Measurements from ENCODE around the gene CD19.
A peak's percentile ranks its signal among the peaks of the same experiment; 100 is the strongest.
"Not testable (repeated sequence)": the region's sequence is repeated elsewhere in the genome, so short reads cannot be mapped to it uniquely, and the experiment has no call there.

CD19 gene

DNA sequence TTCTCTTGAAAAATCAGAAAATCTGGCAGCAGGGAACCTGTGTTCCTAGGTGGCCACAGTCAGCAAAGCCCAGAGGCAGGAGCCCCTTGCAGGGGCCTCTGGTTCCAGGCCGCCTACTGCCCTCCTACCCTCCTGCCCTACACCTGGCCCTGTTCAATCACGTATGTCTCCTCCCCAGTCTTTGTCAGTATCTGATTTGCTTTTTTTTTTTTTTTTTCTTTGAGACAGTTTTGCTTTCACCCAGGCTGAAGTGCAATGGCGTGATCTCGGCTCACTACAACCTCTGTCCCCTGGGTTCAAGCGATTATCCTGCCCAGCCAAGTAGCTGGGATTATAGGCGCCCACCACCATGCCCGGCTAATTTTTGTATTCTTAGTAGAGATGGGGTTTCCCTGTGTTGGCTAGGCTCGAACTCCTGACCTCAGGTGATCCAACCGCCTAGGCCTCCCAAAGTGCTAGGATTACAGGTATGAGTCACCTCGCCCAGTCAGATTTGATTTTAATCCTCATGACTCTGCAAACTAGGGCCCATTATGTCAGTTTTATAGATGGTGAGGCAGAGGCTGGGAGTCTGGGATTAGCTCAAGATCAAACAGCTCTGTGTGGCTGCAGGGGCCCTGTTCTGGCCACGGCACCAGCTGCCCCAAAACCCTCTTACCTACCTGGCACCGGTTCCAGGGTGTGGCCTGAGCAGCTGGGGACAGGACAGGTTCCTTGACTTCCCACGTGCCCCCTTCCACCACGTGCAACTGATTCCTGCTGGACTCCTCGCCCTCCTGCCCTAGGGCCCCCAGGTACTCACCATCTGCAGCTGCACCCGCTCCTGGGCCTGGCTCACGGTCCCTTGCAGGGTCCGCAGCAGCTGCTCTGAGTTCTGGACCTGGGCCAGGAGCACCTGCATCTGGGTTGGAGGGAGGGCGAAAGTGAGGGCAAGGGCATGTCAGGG lies 21.4 kb upstream of the CD19 start:
- DNase-seq (ENCODE audit: low spot score): no peak

GRCh38 chr16:28912558-28912957 lies 19.2 kb upstream of the CD19 start:
- no peak for DNase-seq (ENCODE audit: low spot score)

DNA sequence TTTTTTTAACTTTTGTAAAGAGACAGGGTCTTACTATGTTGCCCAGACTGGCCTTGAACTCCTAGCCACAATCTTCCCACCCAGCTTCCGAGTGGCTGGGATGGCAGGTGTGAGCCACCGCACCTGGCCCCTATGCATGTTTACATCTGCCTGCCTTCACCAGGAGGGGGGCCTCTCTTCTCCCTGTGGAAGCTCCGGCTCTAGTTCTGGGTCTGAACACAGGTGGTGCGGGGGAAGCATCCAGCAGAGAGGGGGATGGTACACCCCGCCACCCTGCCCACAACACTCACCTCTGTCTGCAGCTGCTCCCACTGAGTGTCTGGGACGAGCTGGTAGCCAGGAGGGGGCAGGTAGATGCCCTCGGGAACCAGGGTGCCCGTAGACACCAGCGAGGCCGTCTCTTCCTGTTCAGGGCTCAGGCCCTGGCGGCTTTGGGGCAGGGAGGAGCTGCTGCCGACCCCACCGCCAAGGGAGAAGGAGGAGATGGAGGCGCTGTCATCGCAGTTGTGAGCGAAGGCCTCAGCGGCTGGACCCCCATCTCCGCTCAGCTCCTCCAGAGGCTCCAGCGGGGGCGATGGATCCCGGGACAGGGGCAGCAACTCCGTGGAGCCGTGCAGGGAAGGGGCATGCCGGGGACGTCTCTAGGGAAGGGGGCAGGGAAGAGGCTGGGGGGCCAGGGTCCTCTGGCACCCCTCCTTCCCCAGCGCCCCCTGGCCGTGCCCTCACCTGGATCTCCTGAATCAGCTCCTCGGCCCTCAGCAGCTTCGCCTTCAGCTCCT lies 17.6 kb upstream of the CD19 start:
- DNase-seq (ENCODE audit: low spot score): no peak

DNA sequence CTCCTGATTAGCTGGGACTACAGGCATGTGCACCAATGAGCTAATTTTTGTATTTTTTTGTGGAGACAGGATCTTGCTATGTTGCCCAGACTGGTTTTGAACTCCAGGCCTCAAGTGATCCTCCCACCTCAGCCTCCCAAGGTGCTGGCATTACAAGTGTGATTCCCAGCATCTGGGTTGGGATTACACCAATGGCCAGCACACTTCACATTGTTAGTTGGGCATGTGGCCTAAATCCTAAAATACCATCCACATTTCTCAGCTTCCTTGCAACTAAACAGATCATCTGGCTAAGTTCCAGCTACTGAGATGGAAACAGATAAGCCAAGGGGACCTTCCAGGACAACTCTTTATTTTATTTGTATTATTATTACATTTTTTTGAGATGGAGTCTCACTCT lies 16.6 kb upstream of the CD19 start:
- DNase-seq (ENCODE audit: low spot score): no peak

- DNase-seq (ENCODE audit: low spot score): no peak
Observed at GRCh38 chr16:28917095-28917494, 14.7 kb upstream of the CD19 start.

DNA sequence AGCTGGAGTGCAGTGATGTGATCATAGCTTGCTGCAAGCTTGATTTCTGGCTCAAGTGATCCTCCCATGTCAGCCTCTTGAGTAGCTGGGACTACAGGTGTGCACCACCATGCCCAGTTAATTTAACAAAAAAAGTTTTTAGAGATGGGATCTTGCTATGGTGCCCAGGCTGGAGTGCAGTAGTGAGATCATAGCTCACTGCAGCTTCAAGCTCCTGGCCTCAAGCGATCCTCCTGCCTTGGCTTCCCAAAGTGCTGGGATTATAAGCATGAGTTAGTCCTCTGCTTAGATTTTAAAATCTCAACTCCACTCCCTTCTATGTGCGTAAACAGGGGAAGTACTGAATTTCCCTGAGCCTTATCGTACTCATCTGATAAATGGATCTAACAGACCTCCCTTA lies 13.1 kb upstream of the CD19 start:
- DNase-seq (ENCODE audit: low spot score): no peak

GRCh38 chr16:28923231-28923587 lies 8.6 kb upstream of the CD19 start:
- no peak for DNase-seq (ENCODE audit: low spot score)

DNA sequence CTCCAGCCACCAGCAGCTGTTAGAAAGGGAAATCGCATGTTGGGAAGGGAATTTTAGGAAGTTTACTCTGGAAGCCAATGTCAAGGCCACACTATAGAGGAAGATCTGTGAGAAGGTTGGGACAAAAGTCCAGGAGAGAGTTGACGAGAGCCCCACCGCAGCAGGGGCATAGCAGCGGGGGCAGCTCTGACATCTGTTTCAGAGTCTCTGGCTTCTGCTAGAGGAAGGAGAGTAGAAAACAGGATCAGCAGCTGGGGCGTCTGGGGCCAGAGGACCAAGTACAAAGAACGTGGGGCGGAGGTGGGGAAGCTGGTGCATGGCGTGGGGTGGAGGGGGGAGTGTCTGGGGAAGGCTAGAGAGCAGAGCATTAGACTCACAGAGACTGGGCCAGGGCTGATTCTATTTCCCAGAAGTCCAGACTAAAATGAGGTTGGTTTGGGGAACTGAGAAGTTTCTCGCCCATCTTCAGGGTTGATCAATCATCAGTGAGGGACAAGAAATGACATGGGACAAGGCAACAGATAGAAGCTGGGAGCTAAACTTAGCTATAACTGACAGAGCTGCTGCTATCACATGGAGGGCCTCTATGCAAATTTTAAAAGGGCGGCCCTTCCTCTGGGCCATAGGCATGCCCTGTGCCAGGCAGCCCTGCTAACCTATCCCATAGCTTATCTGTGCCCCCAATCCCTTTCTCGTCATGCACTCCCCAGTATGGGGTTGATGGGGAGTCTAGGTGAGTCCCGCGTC lies 7.9 kb upstream of the CD19 start:
- DNase-seq (ENCODE audit: low spot score): no peak

- no peak for DNase-seq (ENCODE audit: low spot score)
Observed at GRCh38 chr16:28924399-28924761, 7.4 kb upstream of the CD19 start.

DNA sequence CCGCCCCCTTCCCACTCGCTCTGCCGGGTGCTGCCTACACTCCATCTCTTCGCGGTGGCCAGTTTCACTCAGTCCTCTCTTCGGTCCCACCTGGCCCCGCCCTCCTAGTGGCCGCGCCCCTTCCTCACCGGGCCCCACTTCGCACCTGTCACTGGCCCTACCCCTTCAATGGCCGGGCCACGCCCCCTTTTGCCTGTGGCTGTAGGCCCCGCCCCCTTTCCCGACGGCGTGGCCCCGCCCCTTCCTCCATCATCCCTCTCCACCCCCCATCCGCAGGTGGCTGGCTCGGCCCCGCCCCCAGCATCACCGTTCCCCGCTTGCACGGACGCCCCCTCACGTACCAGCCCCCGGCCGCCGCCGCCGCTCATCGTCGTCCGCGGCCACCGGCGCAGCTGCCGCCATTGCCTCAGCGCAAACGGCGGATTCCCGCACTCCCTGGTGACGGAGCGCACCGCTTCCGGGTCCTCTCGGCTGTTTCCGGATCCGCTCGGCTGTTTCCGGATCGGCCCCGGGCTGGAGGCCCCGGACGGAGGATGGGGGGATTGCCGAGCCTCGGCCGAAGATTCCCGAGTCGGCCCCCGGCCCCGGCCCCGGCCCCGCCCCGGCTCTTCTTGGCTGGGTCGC lies 6.9 kb upstream of the CD19 start, which contains the start of gene RABEP2:
TSS of gene RABEP2 (minus strand) at position 477 of the 624 bp plus-strand sequence. CDS start at position 402, 75 bp downstream.
- DNase-seq (ENCODE audit: low spot score): peak; percentile 93

GRCh38 chr16:28925386-28926228 lies 6.2 kb upstream of the CD19 start:
- peak; percentile 62 for DNase-seq (ENCODE audit: low spot score)

DNA sequence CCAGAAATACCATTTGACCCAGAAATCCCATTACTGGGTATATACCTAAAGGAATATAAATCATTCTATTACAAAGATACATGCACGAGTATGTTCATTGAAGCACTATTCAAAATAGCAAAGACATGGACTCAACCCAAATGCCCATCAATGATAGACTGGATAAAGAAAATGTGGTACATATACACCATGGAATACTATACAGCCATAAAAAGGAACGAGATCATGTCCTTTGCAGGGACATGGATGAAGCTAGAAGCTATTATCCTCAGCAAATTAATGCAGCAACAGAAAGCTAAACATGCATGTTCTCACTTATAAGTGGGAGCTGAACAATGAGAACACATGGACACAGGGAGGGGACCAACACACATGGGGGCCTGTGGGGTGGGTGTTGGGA lies 5.5 kb upstream of the CD19 start:
- not testable (repeated sequence) for DNase-seq (ENCODE audit: low spot score)

- no peak for DNase-seq (ENCODE audit: low spot score)
Observed at GRCh38 chr16:28927815-28928214, 4.0 kb upstream of the CD19 start.

GRCh38 chr16:28930203-28930602 lies 1.6 kb upstream of the CD19 start:
- no peak for DNase-seq (ENCODE audit: low spot score)

GRCh38 chr16:28930652-28931051 lies 1.1 kb upstream of the CD19 start:
- no peak for DNase-seq (ENCODE audit: low spot score)

GRCh38 chr16:28932339-28933141 lies 769 bp downstream of the CD19 start:
- no peak for DNase-seq (ENCODE audit: low spot score)

- DNase-seq (ENCODE audit: low spot score): no peak
Observed at GRCh38 chr16:28933171-28933570, 1.4 kb downstream of the CD19 start.

DNA sequence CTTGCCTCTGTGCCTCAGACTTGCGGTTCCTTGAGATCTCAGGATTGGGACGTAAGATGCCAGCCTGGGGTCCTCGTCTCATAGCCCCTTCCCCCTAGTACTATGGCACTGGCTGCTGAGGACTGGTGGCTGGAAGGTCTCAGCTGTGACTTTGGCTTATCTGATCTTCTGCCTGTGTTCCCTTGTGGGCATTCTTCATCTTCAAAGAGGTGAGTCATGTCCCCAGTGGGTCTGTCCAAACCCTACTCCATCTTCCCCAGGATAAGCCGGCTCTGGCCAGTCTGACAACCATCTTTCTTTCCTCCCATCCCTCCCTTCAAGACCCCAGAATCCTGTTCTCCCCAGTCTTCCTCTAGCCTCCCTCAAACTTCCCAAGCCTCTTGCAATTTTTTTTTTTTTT lies 3.6 kb downstream of the CD19 start:
- no peak for DNase-seq (ENCODE audit: low spot score)

- peak; percentile 64 for DNase-seq (ENCODE audit: low spot score)
Observed at GRCh38 chr16:28935924-28936783, 4.4 kb downstream of the CD19 start.
